HepG2 (cell line): ENCODE results near the gene RPL18. TPM values are rescaled to one million over a fixed set of nuclear protein-coding genes. Genes with fewer than 3 reads are reported as not detected.

Experiments used
- CBFB ChIP-seq: sonication (generic); formaldehyde crosslinking; IDR thresholded peaks from 2 replicates; pipeline ENCODE4 v1.4.0; 2020; ENCODE audit warnings: missing genetic modification reagents
- JDP2 ChIP-seq: sonication (generic); formaldehyde crosslinking; IDR thresholded peaks from 2 replicates; pipeline ENCODE4 v1.8.1; 2022; ENCODE audit warnings: missing genetic modification reagents, borderline replicate concordance
- KDM2A ChIP-seq: sonication (generic); formaldehyde crosslinking; IDR thresholded peaks from 2 replicates; pipeline ENCODE4 v1.4.0; 2020; ENCODE audit warnings: low read depth, missing genetic modification reagents, borderline replicate concordance
- MTA3 ChIP-seq: sonication (generic); formaldehyde crosslinking; IDR thresholded peaks from 2 replicates; pipeline ENCODE4 v1.4.0; 2020; ENCODE audit warnings: missing genetic modification reagents
- MYPOP ChIP-seq: sonication (generic); formaldehyde crosslinking; IDR thresholded peaks from 2 replicates; pipeline ENCODE4 v1.8.1; 2023; ENCODE audit warnings: mild to moderate bottlenecking, moderate library complexity, missing genetic modification reagents
- SAP130 ChIP-seq: IDR thresholded peaks from 2 replicates; pipeline ENCODE4 v1.6.1; 2016; ENCODE audit warnings: low read depth
- ZNF383 ChIP-seq: sonication (generic); formaldehyde crosslinking; IDR thresholded peaks from 2 replicates; pipeline ENCODE4 v1.4.0; 2020; ENCODE audit warnings: missing genetic modification reagents, mild to moderate bottlenecking, borderline replicate concordance
- ZNF552 ChIP-seq: sonication (generic); formaldehyde crosslinking; IDR thresholded peaks from 2 replicates; pipeline ENCODE4 v1.9.0; 2022; ENCODE audit warnings: missing genetic modification reagents, mild to moderate bottlenecking, borderline replicate concordance
- ZNF562 ChIP-seq: sonication (generic); formaldehyde crosslinking; IDR thresholded peaks from 2 replicates; pipeline ENCODE4 v1.8.0; 2022; ENCODE audit warnings: missing genetic modification reagents, borderline replicate concordance
- ZNF687 ChIP-seq: sonication (generic); formaldehyde crosslinking; IDR thresholded peaks from 2 replicates; pipeline ENCODE4 v1.5.1; 2020; ENCODE audit warnings: mild to moderate bottlenecking, missing genetic modification reagents, moderate library complexity
- ZNF703 ChIP-seq: sonication (generic); formaldehyde crosslinking; IDR thresholded peaks from 2 replicates; pipeline ENCODE4 v1.5.1; 2020; ENCODE audit warnings: missing genetic modification reagents, mild to moderate bottlenecking, moderate library complexity, borderline replicate concordance
- ZNF839 ChIP-seq: sonication (generic); formaldehyde crosslinking; IDR thresholded peaks from 2 replicates; pipeline ENCODE4 v1.4.0; 2020; ENCODE audit warnings: missing genetic modification reagents, mild to moderate bottlenecking, borderline replicate concordance
- ZNF841 ChIP-seq: sonication (generic); formaldehyde crosslinking; IDR thresholded peaks from 2 replicates; pipeline ENCODE4 v1.8.1; 2023; ENCODE audit warnings: missing genetic modification reagents, borderline replicate concordance
- ZNF878 ChIP-seq: sonication (generic); formaldehyde crosslinking; IDR thresholded peaks from 2 replicates; pipeline ENCODE4 v1.8.1; 2023; ENCODE audit warnings: mild to moderate bottlenecking, missing genetic modification reagents, moderate library complexity
- polyA plus RNA-seq, 8 experiments: library from polyadenylated mRNA; depleted of rRNA in 3 of 8; stranded (reverse) in 7 of 8; unstranded in 1 of 8; fragments of >200 nt; fragmentation: Illumina TruSeq in 4 of 8; extraction: Trizol in 4 of 8; gene quantifications; 2 replicates each; pipeline versions ENCODE4 v1.2.1 to v1.2.3, GENCODE V29; 2011 to 2016; ENCODE audit warnings: low read depth in 4 of 8, missing spikeins in 1 of 8, mixed read lengths in 1 of 8; ENCODE audit not compliant: insufficient read depth in 1 of 8
- total RNA-seq, 5 experiments: library from RNA; depleted of rRNA; stranded (reverse); fragments of >200 nt; fragmentation: Illumina TruSeq; extraction: Trizol; gene quantifications; 2 replicates each; pipeline ENCODE4 v1.2.3, GENCODE V29; 2016; ENCODE audit warnings: low read depth in 1 of 5
- TF ChIP-seq, protein P1 (sequence below), 2 experiments: sonication (generic) in 1 of 2; formaldehyde crosslinking in 1 of 2; IDR thresholded peaks; 2 replicates each; pipeline versions ENCODE4 v1.4.0 to v1.6.1; 2018 to 2020; ENCODE audit warnings: missing genetic modification reagents in 2 of 2, borderline replicate concordance in 1 of 2, low read depth in 1 of 2, mild to moderate bottlenecking in 1 of 2, missing biosample characterization in 1 of 2
- TF ChIP-seq, protein P2 (sequence below): sonication (generic); formaldehyde crosslinking; IDR thresholded peaks from 2 replicates; pipeline ENCODE4 v1.5.0; 2020; ENCODE audit warnings: mild to moderate bottlenecking, missing genetic modification reagents, moderate library complexity

The RPL18 gene
- total and polyA plus RNA-seq, 2 of the 13 experiments (the other 11 are each of a cell fraction or from before 2014, with no cell fraction given), result 1,485 to 1,639 TPM

GRCh38 chr19:48608798-48609263 lies 10.1 kb downstream of the RPL18 start (continued):
- TF ChIP-seq SAP130 (CRISPR knock-in tag) (peak; percentile 38; the same call in 1 of the 2 replicates), ZNF841 (CRISPR knock-in tag) (no peak), MTA3 (CRISPR knock-in tag) (no peak), ZNF839 (no peak), JDP2 (no peak), ZNF878 (no peak), ZNF687 (peak; percentile 44), ZNF552 (CRISPR knock-in tag) (no peak), ZNF562 (no peak), ZNF383 (no peak), CBFB (CRISPR knock-in tag) (0 out of 2 replicates have a peak, but pooled peaks have one; percentile 20), MYPOP (CRISPR knock-in tag) (no peak), ZNF703 (no peak), KDM2A (CRISPR knock-in tag) (0 out of 2 replicates have a peak, but pooled peaks have one; percentile 20)
- TF ChIP-seq, protein P1, sequence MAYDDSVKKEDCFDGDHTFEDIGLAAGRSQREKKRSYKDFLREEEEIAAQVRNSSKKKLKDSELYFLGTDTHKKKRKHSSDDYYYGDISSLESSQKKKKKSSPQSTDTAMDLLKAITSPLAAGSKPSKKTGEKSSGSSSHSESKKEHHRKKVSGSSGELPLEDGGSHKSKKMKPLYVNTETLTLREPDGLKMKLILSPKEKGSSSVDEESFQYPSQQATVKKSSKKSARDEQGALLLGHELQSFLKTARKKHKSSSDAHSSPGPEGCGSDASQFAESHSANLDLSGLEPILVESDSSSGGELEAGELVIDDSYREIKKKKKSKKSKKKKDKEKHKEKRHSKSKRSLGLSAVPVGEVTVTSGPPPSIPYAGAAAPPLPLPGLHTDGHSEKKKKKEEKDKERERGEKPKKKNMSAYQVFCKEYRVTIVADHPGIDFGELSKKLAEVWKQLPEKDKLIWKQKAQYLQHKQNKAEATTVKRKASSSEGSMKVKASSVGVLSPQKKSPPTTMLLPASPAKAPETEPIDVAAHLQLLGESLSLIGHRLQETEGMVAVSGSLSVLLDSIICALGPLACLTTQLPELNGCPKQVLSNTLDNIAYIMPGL (CRISPR knock-in tag; IDR thresholded peaks at IDR 0.05; ENCODE audit: borderline replicate concordance in 1 of 2, low read depth in 1 of 2), result 0 out of 4 replicates have a peak, but pooled peaks of 1 of the 2 experiments have one; percentile 36
- TF ChIP-seq, protein P2, sequence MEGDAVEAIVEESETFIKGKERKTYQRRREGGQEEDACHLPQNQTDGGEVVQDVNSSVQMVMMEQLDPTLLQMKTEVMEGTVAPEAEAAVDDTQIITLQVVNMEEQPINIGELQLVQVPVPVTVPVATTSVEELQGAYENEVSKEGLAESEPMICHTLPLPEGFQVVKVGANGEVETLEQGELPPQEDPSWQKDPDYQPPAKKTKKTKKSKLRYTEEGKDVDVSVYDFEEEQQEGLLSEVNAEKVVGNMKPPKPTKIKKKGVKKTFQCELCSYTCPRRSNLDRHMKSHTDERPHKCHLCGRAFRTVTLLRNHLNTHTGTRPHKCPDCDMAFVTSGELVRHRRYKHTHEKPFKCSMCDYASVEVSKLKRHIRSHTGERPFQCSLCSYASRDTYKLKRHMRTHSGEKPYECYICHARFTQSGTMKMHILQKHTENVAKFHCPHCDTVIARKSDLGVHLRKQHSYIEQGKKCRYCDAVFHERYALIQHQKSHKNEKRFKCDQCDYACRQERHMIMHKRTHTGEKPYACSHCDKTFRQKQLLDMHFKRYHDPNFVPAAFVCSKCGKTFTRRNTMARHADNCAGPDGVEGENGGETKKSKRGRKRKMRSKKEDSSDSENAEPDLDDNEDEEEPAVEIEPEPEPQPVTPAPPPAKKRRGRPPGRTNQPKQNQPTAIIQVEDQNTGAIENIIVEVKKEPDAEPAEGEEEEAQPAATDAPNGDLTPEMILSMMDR, result peak; percentile 89
